ENCODE data around the gene EMC8.

EMC8 gene

GRCh38 chr16:85735946-85736345 is 63.4 kb downstream of the EMC8 start:
- TF ChIP-seq, protein P1, sequence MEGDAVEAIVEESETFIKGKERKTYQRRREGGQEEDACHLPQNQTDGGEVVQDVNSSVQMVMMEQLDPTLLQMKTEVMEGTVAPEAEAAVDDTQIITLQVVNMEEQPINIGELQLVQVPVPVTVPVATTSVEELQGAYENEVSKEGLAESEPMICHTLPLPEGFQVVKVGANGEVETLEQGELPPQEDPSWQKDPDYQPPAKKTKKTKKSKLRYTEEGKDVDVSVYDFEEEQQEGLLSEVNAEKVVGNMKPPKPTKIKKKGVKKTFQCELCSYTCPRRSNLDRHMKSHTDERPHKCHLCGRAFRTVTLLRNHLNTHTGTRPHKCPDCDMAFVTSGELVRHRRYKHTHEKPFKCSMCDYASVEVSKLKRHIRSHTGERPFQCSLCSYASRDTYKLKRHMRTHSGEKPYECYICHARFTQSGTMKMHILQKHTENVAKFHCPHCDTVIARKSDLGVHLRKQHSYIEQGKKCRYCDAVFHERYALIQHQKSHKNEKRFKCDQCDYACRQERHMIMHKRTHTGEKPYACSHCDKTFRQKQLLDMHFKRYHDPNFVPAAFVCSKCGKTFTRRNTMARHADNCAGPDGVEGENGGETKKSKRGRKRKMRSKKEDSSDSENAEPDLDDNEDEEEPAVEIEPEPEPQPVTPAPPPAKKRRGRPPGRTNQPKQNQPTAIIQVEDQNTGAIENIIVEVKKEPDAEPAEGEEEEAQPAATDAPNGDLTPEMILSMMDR (IDR thresholded peaks at IDR 0.05; ENCODE audit: borderline replicate concordance, insufficient read depth, low read depth, low read length) = no peak
- H3K4me3 ChIP-seq (ENCODE audit: low read depth, low read length) = no peak overlapping the region

- TF ChIP-seq, protein P1 (IDR thresholded peaks at IDR 0.05; ENCODE audit: borderline replicate concordance, insufficient read depth, low read depth, low read length) = no peak
- no peak overlapping the region for H3K4me3 ChIP-seq (ENCODE audit: low read depth, low read length)
These were observed 64.1 kb downstream of the EMC8 start for GRCh38 chr16:85735225-85735635.

GRCh38 chr16:85734311-85735017 is 64.9 kb downstream of the EMC8 start:
- no peak overlapping the region for H3K4me3 ChIP-seq (ENCODE audit: low read depth, low read length)

GRCh38 chr16:85733839-85734170 is 65.5 kb downstream of the EMC8 start:
- no peak overlapping the region for H3K4me3 ChIP-seq (ENCODE audit: low read depth, low read length)
- TF ChIP-seq, protein P1 (IDR thresholded peaks at IDR 0.05; ENCODE audit: borderline replicate concordance, insufficient read depth, low read depth, low read length) = no peak

More at GRCh38 chr16:85734311-85735017, 64.9 kb downstream of the EMC8 start:
- TF ChIP-seq, protein P1 (IDR thresholded peaks at IDR 0.05; ENCODE audit: borderline replicate concordance, insufficient read depth, low read depth, low read length) = no peak

DNA sequence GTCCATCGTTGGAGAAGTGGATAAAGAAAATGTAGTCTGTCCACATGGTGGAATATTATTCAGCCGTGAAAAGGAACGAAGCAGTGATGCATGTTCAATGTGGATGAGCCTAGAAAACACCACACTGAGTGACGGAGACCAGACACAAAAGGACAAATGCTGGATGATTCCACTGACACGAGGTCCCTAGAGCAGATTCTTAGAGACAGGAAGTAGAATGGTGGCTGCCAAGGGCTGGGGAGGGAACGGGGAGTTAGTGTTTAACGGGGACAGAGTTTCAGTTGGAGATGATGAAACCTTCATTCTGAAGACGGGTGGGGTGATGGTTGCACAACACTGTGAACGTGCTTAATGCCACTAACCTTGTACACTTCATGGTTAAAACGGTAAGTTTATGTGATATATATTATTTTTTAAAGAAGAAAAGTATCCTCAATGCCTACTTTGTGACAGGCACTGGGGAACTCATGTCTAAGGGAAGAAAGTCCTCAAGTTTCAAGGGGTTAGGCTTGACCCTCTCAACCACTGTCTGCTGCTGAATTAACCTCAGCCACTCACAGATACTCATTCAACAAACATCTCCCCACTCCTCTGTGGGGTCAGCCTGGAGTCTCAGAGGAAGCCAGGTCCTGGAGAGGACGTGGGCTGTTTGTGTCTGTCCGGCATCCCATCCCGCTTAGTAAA is 66.0 kb downstream of the EMC8 start:
- no peak overlapping the region for H3K4me3 ChIP-seq (ENCODE audit: low read depth, low read length)
- TF ChIP-seq, protein P1 (IDR thresholded peaks at IDR 0.05; ENCODE audit: borderline replicate concordance, insufficient read depth, low read depth, low read length) = no peak

DNA sequence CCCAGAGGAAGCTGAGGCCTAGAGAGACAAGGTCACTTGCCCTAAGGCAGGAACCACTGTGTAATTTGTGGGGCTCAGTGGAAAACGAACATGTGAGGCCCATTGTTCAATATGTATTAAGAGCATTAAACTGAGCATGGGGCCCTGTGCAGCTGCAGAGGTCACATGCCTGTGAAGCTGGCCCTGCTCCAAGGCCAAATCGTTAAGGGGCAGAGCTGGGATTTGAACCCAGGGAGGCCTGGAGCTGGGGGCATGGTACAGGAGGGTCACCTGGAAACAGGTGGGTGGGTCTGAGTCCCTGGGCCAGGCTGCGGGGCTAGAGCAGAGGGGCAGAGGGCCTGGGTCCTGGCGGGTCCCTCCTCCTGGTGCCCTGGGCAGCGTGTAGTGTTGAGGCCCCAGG is 68.2 kb downstream of the EMC8 start:
- TF ChIP-seq, protein P1 (IDR thresholded peaks at IDR 0.05; ENCODE audit: borderline replicate concordance, insufficient read depth, low read depth, low read length) = no peak

DNA sequence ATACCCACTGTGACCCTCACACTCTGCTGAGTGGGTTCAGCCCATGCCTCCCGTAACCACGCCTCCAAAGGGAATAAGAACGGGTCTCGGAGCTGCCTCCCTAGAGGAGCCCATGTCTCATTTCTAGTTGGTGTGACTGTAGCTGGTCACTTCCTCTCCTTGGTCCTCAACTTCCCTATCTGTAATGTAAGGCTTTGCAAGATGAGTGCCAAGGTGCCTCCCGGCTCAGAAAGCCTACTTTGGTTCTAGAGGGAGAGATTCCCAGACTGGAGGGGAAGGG is 69.2 kb downstream of the EMC8 start:
- TF ChIP-seq, protein P1 (IDR thresholded peaks at IDR 0.05; ENCODE audit: borderline replicate concordance, insufficient read depth, low read depth, low read length) = no peak
- H3K4me3 ChIP-seq (ENCODE audit: low read depth, low read length) = no peak overlapping the region

More for the DNA sequence above, 68.2 kb downstream of the EMC8 start:
- no peak overlapping the region for H3K4me3 ChIP-seq (ENCODE audit: low read depth, low read length)

Data from GM12875 (cell line).